DMS53 (cell line): Measurements from ENCODE around the gene FER.
A peak's percentile ranks its signal among the peaks of the same experiment; 100 is the strongest.
"Not testable (repeated sequence)": the region's sequence is repeated elsewhere in the genome, so short reads cannot be mapped to it uniquely, and the experiment has no call there.

Experiments used
- DNase-seq: peaks from one replicate; lab custom pipeline; 2025; lab: John Stamatoyannopoulos, UW

The FER gene

GRCh38 chr5:108747774-108748400 is at the start of gene FER:
Gene FER (plus strand): TSS chr5:108747897. CDS start chr5:108798183, 50,286 bp downstream.
- peak; percentile 49 for DNase-seq

GRCh38 chr5:108700388-108700787 is 47.3 kb upstream of the FER start:
- not testable (repeated sequence) for DNase-seq

GRCh38 chr5:108700930-108701329 is 46.8 kb upstream of the FER start:
- DNase-seq, result no peak

GRCh38 chr5:108702546-108702945 is 45.2 kb upstream of the FER start:
- no peak for DNase-seq

GRCh38 chr5:108703313-108703712 is 44.4 kb upstream of the FER start:
- DNase-seq, result no peak

GRCh38 chr5:108707141-108707540 is 40.6 kb upstream of the FER start:
- no peak for DNase-seq

GRCh38 chr5:108711898-108712297 is 35.8 kb upstream of the FER start:
- no peak for DNase-seq

GRCh38 chr5:108715408-108715807 is 32.3 kb upstream of the FER start:
- no peak for DNase-seq

- DNase-seq, result no peak
Observed at GRCh38 chr5:108720391-108720790, 27.3 kb upstream of the FER start.

GRCh38 chr5:108726446-108727235 is 21.1 kb upstream of the FER start:
- peak; percentile 81 for DNase-seq

- peak; percentile 91 for DNase-seq
Observed at GRCh38 chr5:108727236-108727650, 20.5 kb upstream of the FER start.

- peak; percentile 95 for DNase-seq
Observed at GRCh38 chr5:108727651-108728565, 19.8 kb upstream of the FER start.

- DNase-seq, result peak; percentile 40
Observed at GRCh38 chr5:108728566-108729241, 19.0 kb upstream of the FER start.

- DNase-seq, result no peak
Observed at GRCh38 chr5:108729242-108729615, 18.5 kb upstream of the FER start.

- no peak for DNase-seq
Observed at GRCh38 chr5:108730617-108731340, 16.9 kb upstream of the FER start.

GRCh38 chr5:108735790-108736189 is 11.9 kb upstream of the FER start:
- DNase-seq, result no peak

- DNase-seq, result no peak
Observed at GRCh38 chr5:108736855-108737254, 10.8 kb upstream of the FER start.

GRCh38 chr5:108739376-108739775 is 8.3 kb upstream of the FER start:
- no peak for DNase-seq

GRCh38 chr5:108739906-108740305 is 7.8 kb upstream of the FER start:
- DNase-seq, result no peak

GRCh38 chr5:108743319-108743718 is 4.4 kb upstream of the FER start:
- DNase-seq, result no peak

- DNase-seq, result no peak
Observed at GRCh38 chr5:108743846-108744245, 3.9 kb upstream of the FER start.
